B cell (primary cell): ENCODE data around the gene ARHGAP15. TPM values are rescaled to one million over a fixed set of nuclear protein-coding genes. Genes with fewer than 3 reads are reported as not detected.

Experiments
- ATAC-seq: fragments of 200-7000 bp; cut with Tn5 transposase; one replicate; pipeline ENCODE4 v1.10.0; 2021; ENCODE audit warnings: low read depth, mild to moderate bottlenecking, moderate number of reproducible peaks, moderate library complexity
- CTCF ChIA-PET: fragments of 350-600 bp; sonication (Branson Sonifier 250); formaldehyde crosslinking; loops from one replicate; lab custom pipeline; 2021; ENCODE audit warnings: antibody characterized with exemption, inconsistent platforms; lab: Charles Lee
- POLR2A ChIA-PET: fragments of 350-600 bp; sonication (Branson Sonifier 250); formaldehyde crosslinking; loops from one replicate; lab custom pipeline; 2021; ENCODE audit warnings: antibody characterized with exemption; lab: Charles Lee
- DNase-seq: peaks from one replicate; pipeline ENCODE4 v3.0.0; 2013
- H2AFZ ChIP-seq: 2 replicates; pipeline ENCODE4 v1.6.1; 2012; ENCODE audit warnings: mild to moderate bottlenecking, low read depth, low read length; ENCODE audit not compliant: insufficient read depth, poor library complexity, severe bottlenecking
- H3K27ac ChIP-seq, 2 donors: 1 replicate in 1 of 2; 2 replicates in 1 of 2; pipeline ENCODE4 v1.5.1; 2012 to 2013; ENCODE audit warnings: low read length in 2 of 2, mild to moderate bottlenecking in 2 of 2, moderate library complexity in 1 of 2
- H3K27me3 ChIP-seq, 4 experiments: fragments of 200-600 bp in 1 of 4; sonication (generic) in 1 of 4; replicated peaks in 1 of 4; 1 replicate in 2 of 4; 2 replicates in 2 of 4; pipeline versions ENCODE4 v1.6.1 to v1.7.0; 2013 to 2016; ENCODE audit warnings: low read length in 3 of 4, mild to moderate bottlenecking in 2 of 4, mixed read lengths in 1 of 4, moderate library complexity in 1 of 4; ENCODE audit not compliant: insufficient read depth in 4 of 4, control insufficient read depth in 3 of 4; ENCODE audit errors: control extremely low read depth in 1 of 4
- H3K36me3 ChIP-seq, 2 experiments: replicated peaks in 1 of 2; 1 replicate in 1 of 2; 2 replicates in 1 of 2; pipeline versions ENCODE4 v1.6.1 to v1.7.1; 2013; ENCODE audit warnings: low read length in 1 of 2; ENCODE audit not compliant: insufficient read depth in 2 of 2, control insufficient read depth in 1 of 2; ENCODE audit errors: control extremely low read depth in 1 of 2, extremely low read depth in 1 of 2
- H3K4me1 ChIP-seq, 2 donors: fragments of 200-600 bp in 1 of 2; sonication (generic) in 1 of 2; 1 replicate in 1 of 2; 2 replicates in 1 of 2; pipeline versions ENCODE4 v1.5.1 to v1.6.1; 2013 to 2017; ENCODE audit warnings: low read length in 2 of 2; ENCODE audit not compliant: control insufficient read depth in 2 of 2, insufficient read depth in 2 of 2
- H3K4me2 ChIP-seq: replicated peaks from 2 replicates; pipeline ENCODE3; 2012; ENCODE audit warnings: mild to moderate bottlenecking, low read depth, low read length; ENCODE audit not compliant: poor library complexity, severe bottlenecking
- H3K4me3 ChIP-seq, 5 experiments: fragments of 200-600 bp in 1 of 5; sonication (generic) in 1 of 5; 1 replicate in 3 of 5; 2 replicates in 2 of 5; pipeline versions ENCODE4 v1.5.1 to v1.7.0; 2011 to 2016; ENCODE audit warnings: low read length in 4 of 5, mild to moderate bottlenecking in 4 of 5, low read depth in 2 of 5, control low read depth in 1 of 5, moderate library complexity in 1 of 5; ENCODE audit not compliant: insufficient read depth in 1 of 5; ENCODE audit errors: control extremely low read depth in 1 of 5, extremely low read depth in 1 of 5
- H3K79me2 ChIP-seq: fragments of 200-600 bp; sonication (generic); one replicate; pipeline ENCODE4 v1.6.0; 2016; ENCODE audit warnings: low read length; ENCODE audit not compliant: control insufficient read depth, insufficient read depth
- H3K9ac ChIP-seq: fragments of 200-600 bp; sonication (generic); 2 replicates; pipeline ENCODE4 v1.6.1; 2017; ENCODE audit warnings: mild to moderate bottlenecking, low read length, moderate library complexity
- H3K9me3 ChIP-seq, 3 donors: one replicate each; pipeline versions ENCODE4 v1.6.1 to v1.7.1; 2013; ENCODE audit warnings: low read length in 2 of 3; ENCODE audit not compliant: control insufficient read depth in 2 of 3, insufficient read depth in 1 of 3; ENCODE audit errors: control extremely low read depth in 1 of 3
- H4K20me1 ChIP-seq: 2 replicates; pipeline ENCODE4 v1.6.0; 2012; ENCODE audit warnings: mild to moderate bottlenecking, low read length; ENCODE audit not compliant: insufficient read depth, control insufficient read depth, poor library complexity, severe bottlenecking
- H3K27ac Mint-ChIP-seq: one replicate; pipeline ENCODE4 v1.8.0; 2021; ENCODE audit warnings: mixed read lengths
- H3K27me3 Mint-ChIP-seq: one replicate; pipeline ENCODE4 v1.8.0; 2021; ENCODE audit warnings: mixed read lengths
- H3K4me1 Mint-ChIP-seq: one replicate; pipeline ENCODE4 v1.8.0; 2021; ENCODE audit warnings: mixed read lengths
- H3K4me3 Mint-ChIP-seq: one replicate; pipeline ENCODE4 v1.8.0; 2021; ENCODE audit warnings: mixed read lengths
- H3K9me3 Mint-ChIP-seq: one replicate; pipeline ENCODE4 v1.8.0; 2022; ENCODE audit warnings: mixed read lengths; ENCODE audit not compliant: insufficient read depth
- CTCF ChIP-seq: fragments of 200-600 bp; IDR thresholded peaks from one replicate; pipeline ENCODE4 v1.8.0; 2022; ENCODE audit warnings: antibody characterized with exemption, mild to moderate bottlenecking
- EZH2 ChIP-seq: IDR thresholded peaks from 2 replicates; pipeline ENCODE4 v1.6.1; 2012; ENCODE audit warnings: borderline replicate concordance, low read depth, mild to moderate bottlenecking, moderate library complexity, low read length; ENCODE audit not compliant: insufficient read depth, poor library complexity, severe bottlenecking
- WGBS: methylation state at CpG from one replicate; pipeline ENCODE4 v1.1.5; 2013; ENCODE audit warnings: missing lambda C conversion rate; ENCODE audit not compliant: insufficient coverage; 5-methylcytosine and 5-hydroxymethylcytosine counted together
- intact Hi-C: fragments of 100-400 bp; cut with micrococcal nuclease; formaldehyde crosslinking; loops from one replicate; pipeline ENCODE4 v1.10.0; 2022
- polyA plus RNA-seq: library from polyadenylated mRNA; depleted of rRNA; stranded (reverse); fragments of >200 nt; gene quantifications from 2 replicates; pipeline ENCODE4 v1.2.3, GENCODE V29; 2012
- total RNA-seq, 2 donors: library from RNA; stranded (reverse); fragments of 120-200 nt in 1 of 2; gene quantifications; 1 replicate in 1 of 2; 2 replicates in 1 of 2; pipeline versions ENCODE4 v1.2.3 to v1.2.4, GENCODE V29; 2013 to 2022

The ARHGAP15 gene
- total and polyA plus RNA-seq, 2 donors (not counting 1 experiment from before 2014, with no cell fraction given) = 58.6 to 187 TPM

GRCh38 chr2:143177096-143177786 lies 48.0 kb downstream of the ARHGAP15 start:
- no CpG with 5 or more reads among the region's 5 CpGs for WGBS
- Histone ChIP-seq H3K9me3 (peaks cover 2 to 5% (median 4%) of the 10 kb centered on the region in 3 donors), H3K4me2 (peak overlapping the region; percentile 77), H3K4me3 (peak overlapping the region in 3 of 5 experiments; percentile 29 to 57 (median 38)), H3K27ac (peak overlapping the region; percentile 88 to 90), H3K9ac (peak overlapping the region; percentile 60), H2AFZ (peak overlapping the region; percentile 68), H3K79me2 (peaks cover 92% of the 10 kb centered on the region), H3K4me1 (peaks cover 34 to 38% of the 10 kb centered on the region in 2 donors), H4K20me1 (peaks cover 7% of the 10 kb centered on the region), H3K36me3 (peaks cover 1 to 10% of the 10 kb centered on the region in 2 experiments), H3K27me3 (no peaks in the 10 kb centered on the region)
- Mint-ChIP-seq H3K27ac (peak overlapping the region; percentile 96), H3K9me3 (peaks cover 3% of the 10 kb centered on the region), H3K4me1 (peaks cover 61% of the 10 kb centered on the region), H3K4me3 (peak overlapping the region; percentile 87), H3K27me3 (no peaks in the 10 kb centered on the region)
- POLR2A ChIA-PET = no interaction called here
- intact Hi-C loops = loop anchor here (1.0 to 5.0 kb wide), 4 partner anchors 14 to 48 kb away; partner anchors contain the start of gene ARHGAP15
- ATAC-seq = peak; percentile 95
- CTCF ChIA-PET = interaction anchor here (0.9 to 8.7 kb wide), 6 partner anchors 18 to 66 kb away, joined by 3 to 68 read pairs (median 3); no protein-coding TSS in a partner anchor
- peak; percentile 74 for DNase-seq
- TF ChIP-seq CTCF (no peak), EZH2 (no peak)

GRCh38 chr2:143181494-143181893 lies 52.3 kb downstream of the ARHGAP15 start:
- TF ChIP-seq CTCF (no peak), EZH2 (no peak)
- H2AFZ ChIP-seq = no peak overlapping the region
- peaks cover 69% of the 10 kb centered on the region for H3K4me1 Mint-ChIP-seq
- intact Hi-C loops = no loop called here
- CTCF ChIA-PET = interaction anchor here (0.8 to 1.4 kb wide), 8 partner anchors 24 to 103 kb away, joined by 3 to 6 read pairs (median 3); no protein-coding TSS in a partner anchor
- peak overlapping the region; percentile 26 for H3K27ac Mint-ChIP-seq
- H3K9ac ChIP-seq = no peak overlapping the region
- H3K9me3 ChIP-seq = peaks cover 2 to 5% (median 4%) of the 10 kb centered on the region in 3 donors
- no peak overlapping the region for H3K27ac ChIP-seq
- ATAC-seq (no peak), DNase-seq (no peak)
- H3K4me2 ChIP-seq = no peak overlapping the region
- peaks cover 0 to 9% of the 10 kb centered on the region in 2 experiments for H3K36me3 ChIP-seq
- peaks cover 13% of the 10 kb centered on the region for H4K20me1 ChIP-seq
- peaks cover 3% of the 10 kb centered on the region for H3K9me3 Mint-ChIP-seq
- H3K27me3 ChIP-seq = no peaks in the 10 kb centered on the region
- POLR2A ChIA-PET = no interaction called here
- no peak overlapping the region for H3K4me3 ChIP-seq
- H3K27me3 Mint-ChIP-seq = no peaks in the 10 kb centered on the region
- H3K4me3 Mint-ChIP-seq = no peak overlapping the region
- peaks cover 98% of the 10 kb centered on the region for H3K79me2 ChIP-seq
- peaks cover 25 to 33% of the 10 kb centered on the region in 2 donors for H3K4me1 ChIP-seq
